Measurements from ENCODE around the gene SLC35E1.

DNA sequence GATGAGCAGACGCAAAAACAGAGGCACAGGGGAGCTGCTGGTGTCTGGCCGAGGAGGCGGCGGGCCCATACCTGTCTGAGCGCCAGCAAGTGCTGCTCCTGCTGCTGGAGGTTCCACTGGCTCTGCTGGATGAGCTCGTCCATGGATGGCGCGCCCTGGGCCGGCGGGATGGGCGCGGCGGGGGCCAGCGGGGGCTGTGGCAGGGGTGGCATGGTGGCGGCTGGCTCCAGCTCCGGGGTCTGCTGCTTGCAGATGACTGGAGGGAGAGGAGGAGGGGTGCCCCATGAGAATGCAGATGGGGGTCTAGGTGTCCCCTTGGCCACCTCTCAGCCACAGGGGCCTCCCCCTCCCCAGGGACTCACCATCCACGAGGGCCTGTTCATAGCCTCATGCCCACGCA is 36.8 kb downstream of the SLC35E1 start:
- TF ChIP-seq, protein P1, sequence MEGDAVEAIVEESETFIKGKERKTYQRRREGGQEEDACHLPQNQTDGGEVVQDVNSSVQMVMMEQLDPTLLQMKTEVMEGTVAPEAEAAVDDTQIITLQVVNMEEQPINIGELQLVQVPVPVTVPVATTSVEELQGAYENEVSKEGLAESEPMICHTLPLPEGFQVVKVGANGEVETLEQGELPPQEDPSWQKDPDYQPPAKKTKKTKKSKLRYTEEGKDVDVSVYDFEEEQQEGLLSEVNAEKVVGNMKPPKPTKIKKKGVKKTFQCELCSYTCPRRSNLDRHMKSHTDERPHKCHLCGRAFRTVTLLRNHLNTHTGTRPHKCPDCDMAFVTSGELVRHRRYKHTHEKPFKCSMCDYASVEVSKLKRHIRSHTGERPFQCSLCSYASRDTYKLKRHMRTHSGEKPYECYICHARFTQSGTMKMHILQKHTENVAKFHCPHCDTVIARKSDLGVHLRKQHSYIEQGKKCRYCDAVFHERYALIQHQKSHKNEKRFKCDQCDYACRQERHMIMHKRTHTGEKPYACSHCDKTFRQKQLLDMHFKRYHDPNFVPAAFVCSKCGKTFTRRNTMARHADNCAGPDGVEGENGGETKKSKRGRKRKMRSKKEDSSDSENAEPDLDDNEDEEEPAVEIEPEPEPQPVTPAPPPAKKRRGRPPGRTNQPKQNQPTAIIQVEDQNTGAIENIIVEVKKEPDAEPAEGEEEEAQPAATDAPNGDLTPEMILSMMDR (IDR thresholded peaks at IDR 0.05): no peak
- TF ChIP-seq SMAD4 (CRISPR knock-in tag; IDR thresholded peaks at IDR 0.05) (no peak), ELF4 (CRISPR knock-in tag; IDR thresholded peaks at IDR 0.05; ENCODE audit: low read depth) (no peak)
